ENCODE data around the gene PCNT.
"Not testable (repeated sequence)": the region's sequence is repeated elsewhere in the genome, so short reads cannot be mapped to it uniquely, and the experiment has no call there.

PCNT gene

GRCh38 chr21:46431448-46431847, 107.5 kb downstream of the PCNT start:
- no peak for DNase-seq

- peak; percentile 8 for DNase-seq
Observed at GRCh38 chr21:46431884-46432488, 108.0 kb downstream of the PCNT start.

GRCh38 chr21:46433116-46433515, 109.2 kb downstream of the PCNT start:
- not testable (repeated sequence) for DNase-seq

GRCh38 chr21:46434322-46434958, 110.5 kb downstream of the PCNT start:
- DNase-seq = no peak

GRCh38 chr21:46435786-46436227, 111.9 kb downstream of the PCNT start:
- DNase-seq = no peak

- DNase-seq = no peak
Observed at GRCh38 chr21:46436621-46437020, 112.7 kb downstream of the PCNT start.

- DNase-seq = no peak
Observed at GRCh38 chr21:46437096-46437498, 113.1 kb downstream of the PCNT start.

GRCh38 chr21:46437511-46437910, 113.6 kb downstream of the PCNT start:
- no peak for DNase-seq

GRCh38 chr21:46438241-46438640, 114.3 kb downstream of the PCNT start:
- no peak for DNase-seq

GRCh38 chr21:46439906-46440305, 116.0 kb downstream of the PCNT start:
- DNase-seq = no peak

GRCh38 chr21:46441331-46441730, 117.4 kb downstream of the PCNT start:
- no peak for DNase-seq

- DNase-seq = no peak
Observed at GRCh38 chr21:46441961-46442498, 118.1 kb downstream of the PCNT start.

- no peak for DNase-seq
Observed at GRCh38 chr21:46442938-46443337, 119.0 kb downstream of the PCNT start.

GRCh38 chr21:46443910-46444309, 120.0 kb downstream of the PCNT start:
- no peak for DNase-seq

- DNase-seq = no peak
Observed at GRCh38 chr21:46448108-46448507, 124.2 kb downstream of the PCNT start.

- DNase-seq = not testable (repeated sequence)
Observed at GRCh38 chr21:46448855-46449254, 124.9 kb downstream of the PCNT start.

- DNase-seq = no peak
Observed at GRCh38 chr21:46452710-46453109, 128.8 kb downstream of the PCNT start.

- no peak for DNase-seq
Observed at GRCh38 chr21:46454142-46454541, 130.2 kb downstream of the PCNT start.

- no peak for DNase-seq
Observed at GRCh38 chr21:46454634-46455390, 130.9 kb downstream of the PCNT start.

- no peak for DNase-seq
Observed at GRCh38 chr21:46455575-46456385, 131.8 kb downstream of the PCNT start.

- no peak for DNase-seq
Observed at GRCh38 chr21:46456750-46457149, 132.8 kb downstream of the PCNT start.

- DNase-seq = peak; percentile 10
Observed at GRCh38 chr21:46457801-46458314, 133.9 kb downstream of the PCNT start.
